Breast epithelium (tissue), 3 donors: ENCODE data around the gene GCNT4.

Experiments
- CTCF ChIP-seq, 3 donors: fragments of 450-650 bp; IDR thresholded peaks; one replicate each; pipeline ENCODE4 v1.5.1; 2016 to 2017; ENCODE audit warnings: antibody characterized with exemption in 3 of 3, mild to moderate bottlenecking in 3 of 3, moderate library complexity in 3 of 3
- POLR2A ChIP-seq: fragments of 450-650 bp; IDR thresholded peaks from one replicate; pipeline ENCODE4 v1.6.1; 2016; ENCODE audit warnings: antibody characterized with exemption, mild to moderate bottlenecking, moderate library complexity

GRCh38 chr5:75057561-75057960 is 5.2 kb upstream of the GCNT4 start:
- TF ChIP-seq CTCF (IDR thresholded peaks at IDR 0.05) (no peak), POLR2A (no peak)
